Effector CD8-positive, alpha-beta T cell (primary cell): ENCODE measurements around the gene PATJ.

Source experiments
- DNase-seq: peaks from one replicate; lab custom pipeline; 2025; lab: John Stamatoyannopoulos, UW

PATJ gene

GRCh38 chr1:61981870-61982660 is 239.8 kb downstream of the PATJ start:
- DNase-seq, result no peak

GRCh38 chr1:61983236-61983635 is 241.0 kb downstream of the PATJ start:
- DNase-seq, result no peak

- DNase-seq, result no peak
Observed at GRCh38 chr1:61992257-61992656, 250.0 kb downstream of the PATJ start.

GRCh38 chr1:61993331-61993961 is 251.2 kb downstream of the PATJ start:
- no peak for DNase-seq

- no peak for DNase-seq
Observed at GRCh38 chr1:61995641-61996040, 253.4 kb downstream of the PATJ start.

- DNase-seq, result no peak
Observed at GRCh38 chr1:61997123-61997522, 254.8 kb downstream of the PATJ start.

GRCh38 chr1:62003777-62004176 is 261.5 kb downstream of the PATJ start:
- no peak for DNase-seq

GRCh38 chr1:62006690-62007089 is 264.4 kb downstream of the PATJ start:
- DNase-seq, result no peak

- DNase-seq, result no peak
Observed at GRCh38 chr1:62011006-62011405, 268.7 kb downstream of the PATJ start.

GRCh38 chr1:62012095-62012494 is 269.8 kb downstream of the PATJ start:
- DNase-seq, result no peak

GRCh38 chr1:62012836-62013235 is 270.6 kb downstream of the PATJ start:
- no peak for DNase-seq

- DNase-seq, result no peak
Observed at GRCh38 chr1:62013264-62013663, 271.0 kb downstream of the PATJ start.

GRCh38 chr1:62022382-62022983 is 280.2 kb downstream of the PATJ start:
- DNase-seq, result no peak

- DNase-seq, result no peak
Observed at GRCh38 chr1:62024690-62025089, 282.4 kb downstream of the PATJ start.

GRCh38 chr1:62025154-62025553 is 282.9 kb downstream of the PATJ start:
- DNase-seq, result no peak

GRCh38 chr1:62025892-62026291 is 283.6 kb downstream of the PATJ start:
- DNase-seq, result no peak

- DNase-seq, result no peak
Observed at GRCh38 chr1:62029704-62030103, 287.4 kb downstream of the PATJ start.

- DNase-seq, result no peak
Observed at GRCh38 chr1:62034790-62035189, 292.5 kb downstream of the PATJ start.

- no peak for DNase-seq
Observed at GRCh38 chr1:62037274-62037673, 295.0 kb downstream of the PATJ start.

GRCh38 chr1:62038594-62039284 is 296.5 kb downstream of the PATJ start:
- DNase-seq, result no peak

GRCh38 chr1:62040450-62040849 is 298.2 kb downstream of the PATJ start:
- no peak for DNase-seq

GRCh38 chr1:62040973-62041372 is 298.7 kb downstream of the PATJ start:
- DNase-seq, result no peak

GRCh38 chr1:62043154-62043553 is 300.9 kb downstream of the PATJ start:
- DNase-seq, result no peak
